ENCODE results near the gene GSTM3.
"Not testable (repeated sequence)": the region's sequence is repeated elsewhere in the genome, so short reads cannot be mapped to it uniquely, and the experiment has no call there.

Gene GSTM3

DNA sequence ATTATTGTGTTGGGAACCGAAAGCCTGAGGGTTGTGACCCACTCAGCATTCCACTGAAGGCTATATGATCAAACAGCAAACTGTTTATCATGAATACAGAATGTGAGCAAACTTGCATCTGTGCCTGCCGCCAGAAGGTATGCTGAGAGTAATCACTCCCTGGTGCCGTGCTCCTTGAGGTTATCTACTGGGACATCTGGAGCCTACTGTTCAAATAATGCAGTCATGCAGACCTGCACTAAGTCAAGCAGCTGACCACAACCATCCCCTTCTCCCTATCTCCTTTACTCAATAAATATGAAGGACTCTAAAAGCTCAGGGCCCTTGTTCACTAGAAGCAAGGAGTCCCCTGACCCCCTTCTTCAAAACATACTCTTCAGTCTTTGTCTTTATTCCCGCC, 15.3 kb downstream of the GSTM3 start:
- no peak for DNase-seq

DNA sequence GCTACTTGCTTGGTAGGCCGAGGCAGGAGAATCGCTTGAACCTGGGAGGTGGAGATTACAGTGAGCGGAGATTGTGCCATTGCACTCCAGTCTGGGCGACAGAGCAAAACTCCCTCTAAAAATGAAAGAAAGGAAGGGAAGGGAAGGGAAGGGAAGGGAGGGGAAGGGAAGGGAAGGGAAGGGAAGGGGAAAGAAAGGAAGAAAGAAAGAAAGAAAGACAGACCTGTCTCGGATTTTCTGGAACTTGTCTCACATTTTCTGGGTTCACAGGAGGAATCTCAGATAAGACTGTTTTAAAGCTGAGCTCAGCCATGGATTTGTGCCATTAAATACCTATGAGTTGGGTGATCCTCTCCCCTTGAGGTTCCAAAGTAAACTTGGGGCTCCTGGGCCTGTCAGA, 15.9 kb downstream of the GSTM3 start:
- no peak for DNase-seq

DNA sequence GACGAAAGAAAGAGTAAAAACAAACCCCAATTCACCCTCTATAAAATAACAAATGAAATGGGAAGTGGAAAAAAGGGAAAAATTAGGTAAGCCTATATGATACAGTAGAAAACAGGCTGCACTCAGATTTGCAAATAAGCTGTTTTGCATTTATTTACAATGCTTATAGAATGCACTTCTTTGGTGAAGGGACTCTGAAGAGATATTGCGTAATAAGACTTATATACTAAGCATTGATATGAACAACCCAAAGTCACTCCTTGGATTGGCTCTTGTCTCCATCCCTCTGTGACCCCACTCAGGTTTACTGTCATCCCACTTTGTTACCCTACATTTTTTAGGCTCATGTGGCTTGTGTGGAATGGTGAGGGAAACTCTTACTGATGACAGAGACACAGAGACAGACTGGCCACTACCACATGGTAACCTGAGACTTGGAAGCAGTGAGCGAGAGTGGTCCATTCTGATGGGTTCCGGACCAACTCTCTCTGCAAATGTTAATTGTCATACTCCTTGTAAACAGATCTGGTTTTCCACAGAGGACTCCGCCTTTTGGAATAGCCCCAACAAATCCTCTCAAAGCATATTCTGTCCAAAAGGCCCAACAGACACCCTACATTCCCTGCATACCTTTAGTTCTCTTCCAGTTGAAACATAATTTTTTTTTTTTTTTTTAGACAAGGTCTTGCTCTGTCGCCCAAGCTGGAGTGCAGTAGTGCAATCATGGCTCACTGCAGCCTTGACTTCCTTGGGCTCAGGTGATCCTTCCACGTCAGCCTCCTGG, 17.7 kb downstream of the GSTM3 start:
- peak; percentile 50 for DNase-seq

DNA sequence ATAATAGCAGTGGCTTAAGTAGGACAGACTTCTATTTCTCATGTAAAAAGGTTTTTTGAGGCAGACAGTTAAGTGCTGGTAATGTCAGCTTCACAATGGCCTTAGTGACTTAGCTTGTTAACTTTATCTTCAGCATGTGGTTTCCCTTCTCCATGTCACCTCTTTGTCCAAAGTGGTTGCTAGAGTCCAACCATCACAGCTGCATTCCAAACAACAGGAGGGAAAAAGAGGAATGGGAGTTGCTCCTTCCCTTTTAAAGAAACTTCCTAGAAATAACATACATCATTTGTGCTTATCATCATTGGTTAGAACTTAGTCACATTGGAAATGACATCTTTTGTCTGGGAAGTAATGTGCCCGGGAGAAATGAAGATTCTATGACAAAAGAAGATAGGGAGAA, 18.9 kb downstream of the GSTM3 start:
- DNase-seq, result no peak

DNA sequence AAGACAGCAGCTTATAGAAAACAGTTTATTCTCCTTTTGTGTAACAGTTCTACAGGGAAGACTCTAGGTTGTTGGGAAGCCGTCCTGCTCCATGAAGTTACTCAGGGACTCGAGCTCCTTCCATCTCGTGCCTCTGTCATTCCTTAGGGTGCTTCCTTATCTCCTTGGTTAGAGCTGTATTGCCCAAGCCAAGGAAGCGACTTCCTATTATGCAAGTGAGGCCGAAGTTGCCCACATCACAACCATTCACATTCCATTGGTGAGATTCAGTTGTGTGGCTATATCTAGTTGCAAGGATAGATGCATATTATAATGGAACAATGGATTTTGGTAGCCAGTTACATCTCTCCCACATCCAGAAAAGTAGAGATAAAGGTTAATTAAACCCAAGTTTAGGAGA, 19.8 kb downstream of the GSTM3 start:
- DNase-seq, result peak; percentile 35

DNA sequence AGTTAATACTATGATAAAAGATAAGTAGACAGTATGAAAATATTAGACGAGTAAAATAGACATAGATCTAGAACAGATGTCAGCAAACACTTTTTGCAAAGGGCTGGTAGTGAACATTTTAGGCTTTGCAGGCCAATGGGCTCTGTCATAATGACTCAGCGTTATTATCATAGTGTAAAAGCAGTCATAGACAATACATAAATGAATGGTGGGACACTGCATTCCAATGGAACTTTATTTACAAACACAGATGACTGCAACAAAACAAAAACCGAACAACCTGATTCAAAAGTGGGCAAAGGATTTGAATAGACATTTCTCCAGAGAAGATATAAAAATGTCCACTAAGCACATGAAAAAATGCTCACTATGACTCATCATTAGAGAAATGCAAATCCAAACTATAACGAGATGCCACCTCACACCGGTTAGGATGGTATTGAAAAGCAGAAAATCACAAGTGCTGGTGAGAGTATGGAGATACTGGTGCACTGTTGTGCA, 21.5 kb downstream of the GSTM3 start:
- peak; percentile 62 for DNase-seq

DNA sequence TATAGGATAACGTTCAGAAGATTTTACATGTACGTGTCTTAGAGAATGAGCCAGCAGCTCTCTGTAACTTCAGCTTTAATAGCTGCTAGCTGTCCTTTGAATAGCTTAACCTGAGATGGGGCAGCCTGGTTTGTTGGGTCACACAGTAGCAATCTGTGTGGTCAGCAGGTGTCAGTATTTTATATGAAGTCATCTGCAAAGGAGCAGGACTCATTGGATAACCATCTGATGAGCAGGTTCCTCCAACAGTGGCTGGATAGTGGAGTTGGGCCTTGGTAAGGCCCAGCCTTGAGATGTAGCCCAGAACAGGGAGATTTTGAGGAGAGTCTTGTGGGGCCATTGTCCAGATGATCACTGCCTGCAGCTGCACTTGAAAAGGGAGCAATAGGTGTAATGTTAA, 22.3 kb downstream of the GSTM3 start:
- DNase-seq, result peak; percentile 35

DNA sequence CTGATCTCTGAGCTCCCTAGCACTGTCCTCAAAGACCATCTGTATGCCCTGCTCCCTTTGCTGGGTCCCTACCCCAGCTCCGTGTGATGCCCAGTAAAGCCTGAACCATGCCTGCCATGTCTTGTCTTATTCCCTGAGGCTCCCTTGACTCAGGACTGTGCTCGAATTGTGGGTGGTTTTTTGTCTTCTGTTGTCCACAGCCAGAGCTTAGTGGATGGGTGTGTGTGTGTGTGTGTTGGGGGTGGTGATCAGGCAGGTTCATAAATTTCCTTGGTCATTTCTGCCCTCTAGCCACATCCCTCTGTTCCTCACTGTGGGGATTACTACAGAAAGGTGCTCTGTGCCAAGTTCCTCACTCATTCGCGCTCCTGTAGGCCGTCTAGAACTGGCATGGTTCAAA, 23.1 kb downstream of the GSTM3 start:
- no peak for DNase-seq

DNA sequence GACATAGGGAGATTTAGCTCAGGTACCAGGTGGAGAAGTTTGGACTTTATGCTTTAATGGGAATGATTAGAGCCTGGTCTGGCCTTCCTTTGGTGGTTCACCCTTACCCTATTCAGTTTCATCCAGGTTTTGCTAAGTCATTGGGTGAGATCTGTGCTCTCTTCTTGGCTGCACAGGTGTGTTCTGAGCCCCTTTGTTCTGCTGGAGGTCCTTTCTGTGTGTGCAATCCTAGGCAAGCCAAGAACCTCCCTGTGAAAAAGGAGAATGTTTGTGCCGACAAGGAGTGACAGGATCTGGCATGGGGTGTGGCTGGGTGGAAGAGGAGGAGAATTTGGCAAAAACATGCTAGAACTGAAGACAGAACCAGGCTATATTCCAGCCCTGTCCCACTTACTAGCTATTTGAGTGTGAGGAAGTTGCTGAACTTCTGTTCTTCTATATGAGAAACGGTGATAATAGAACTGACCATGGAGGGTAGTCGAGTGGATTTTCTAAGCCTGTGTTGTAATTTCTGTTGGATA, 24.2 kb downstream of the GSTM3 start:
- DNase-seq, result no peak

DNA sequence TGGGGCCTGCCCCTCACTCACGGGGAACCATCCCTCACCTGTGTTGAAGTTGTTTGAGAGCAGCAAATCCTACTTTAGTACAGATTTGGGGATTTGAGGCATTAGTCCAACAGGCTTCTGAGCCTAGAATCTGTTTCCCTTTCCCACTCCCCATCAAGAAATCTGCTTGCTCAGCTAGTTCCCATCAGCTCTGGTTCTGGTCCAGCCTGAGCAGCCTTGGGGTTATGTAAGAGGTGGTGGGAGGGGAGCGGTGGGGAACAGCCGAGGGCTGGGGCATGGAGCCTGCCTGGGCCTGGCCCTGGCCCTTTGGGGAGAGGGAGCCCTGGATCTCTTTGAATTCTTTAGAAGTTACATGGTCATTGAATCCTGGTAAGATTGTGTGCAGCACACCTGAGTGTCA, 24.7 kb downstream of the GSTM3 start:
- DNase-seq, result no peak

DNA sequence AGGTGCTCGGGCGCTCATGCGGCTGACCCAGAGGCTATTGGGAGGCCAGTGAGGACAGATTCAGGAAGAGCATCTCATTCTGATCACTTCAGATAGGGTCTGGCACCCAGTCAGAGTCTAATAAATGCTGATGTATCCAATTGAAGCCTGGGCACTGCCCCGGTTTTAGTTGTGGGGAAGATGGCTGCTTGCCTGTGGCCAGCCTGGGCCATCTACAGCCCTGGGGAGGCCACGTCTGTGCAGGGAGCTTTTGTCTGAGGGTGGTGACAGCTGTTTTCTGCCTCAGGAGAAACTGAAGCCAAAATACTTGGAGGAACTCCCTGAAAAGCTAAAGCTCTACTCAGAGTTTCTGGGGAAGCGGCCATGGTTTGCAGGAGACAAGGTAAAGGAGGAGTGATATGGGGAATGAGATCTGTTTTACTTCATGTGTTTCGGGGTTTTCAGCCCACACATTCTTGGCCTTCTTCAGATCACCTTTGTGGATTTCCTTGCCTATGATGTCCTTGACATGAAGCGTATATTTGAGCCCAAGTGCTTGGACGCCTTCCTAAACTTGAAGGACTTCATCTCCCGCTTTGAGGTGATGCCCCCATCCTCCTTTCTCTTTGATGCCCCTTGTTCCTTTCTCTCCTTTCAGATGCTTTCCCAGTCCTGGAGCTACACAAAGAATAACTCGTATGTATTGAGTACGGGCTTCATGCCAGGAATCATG, 26.0 kb downstream of the GSTM3 start:
- DNase-seq, result no peak

DNA sequence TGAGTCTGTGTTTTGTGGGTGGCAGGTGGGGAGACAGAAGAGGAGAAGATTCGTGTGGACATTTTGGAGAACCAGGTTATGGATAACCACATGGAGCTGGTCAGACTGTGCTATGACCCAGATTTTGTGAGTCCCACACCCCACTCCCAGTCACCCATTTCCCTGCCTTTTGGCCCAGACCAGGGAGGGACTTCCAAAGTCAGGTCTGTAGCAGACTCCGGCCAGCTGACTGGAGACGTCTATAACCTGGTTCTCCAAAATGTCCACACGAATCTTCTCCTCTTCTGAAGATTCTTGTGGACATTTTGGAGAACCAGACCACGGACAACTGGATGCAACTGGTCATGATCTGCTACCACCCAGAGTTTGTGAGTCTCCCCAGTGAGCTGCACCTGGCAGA, 27.2 kb downstream of the GSTM3 start:
- DNase-seq, result no peak

DNA sequence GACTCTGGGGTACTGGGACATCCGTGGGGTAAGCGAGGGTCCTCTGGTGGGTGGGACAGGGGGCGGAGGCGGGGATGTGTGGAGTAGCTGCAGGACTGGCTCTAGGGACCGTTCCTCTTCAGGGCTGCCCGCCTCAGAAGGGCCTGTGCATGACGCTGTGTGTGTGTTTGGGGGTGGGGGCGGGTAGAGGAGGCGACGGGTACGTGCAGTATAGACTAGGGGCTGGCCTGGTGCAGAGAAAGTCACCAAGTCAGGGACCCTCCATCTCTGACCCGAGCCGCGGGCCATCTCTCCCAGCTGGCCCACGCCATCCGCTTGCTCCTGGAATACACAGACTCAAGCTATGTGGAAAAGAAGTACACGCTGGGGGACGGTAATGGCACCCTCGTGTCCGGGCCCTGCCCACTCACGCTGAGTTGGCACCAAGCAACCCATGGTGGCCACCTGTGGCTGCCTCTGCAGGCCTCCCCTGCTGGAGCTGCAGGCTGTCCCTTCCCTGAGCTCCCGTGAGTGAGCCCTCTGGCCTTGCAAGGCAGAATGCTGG, 28.4 kb downstream of the GSTM3 start:
- DNase-seq, result peak; percentile 0

DNA sequence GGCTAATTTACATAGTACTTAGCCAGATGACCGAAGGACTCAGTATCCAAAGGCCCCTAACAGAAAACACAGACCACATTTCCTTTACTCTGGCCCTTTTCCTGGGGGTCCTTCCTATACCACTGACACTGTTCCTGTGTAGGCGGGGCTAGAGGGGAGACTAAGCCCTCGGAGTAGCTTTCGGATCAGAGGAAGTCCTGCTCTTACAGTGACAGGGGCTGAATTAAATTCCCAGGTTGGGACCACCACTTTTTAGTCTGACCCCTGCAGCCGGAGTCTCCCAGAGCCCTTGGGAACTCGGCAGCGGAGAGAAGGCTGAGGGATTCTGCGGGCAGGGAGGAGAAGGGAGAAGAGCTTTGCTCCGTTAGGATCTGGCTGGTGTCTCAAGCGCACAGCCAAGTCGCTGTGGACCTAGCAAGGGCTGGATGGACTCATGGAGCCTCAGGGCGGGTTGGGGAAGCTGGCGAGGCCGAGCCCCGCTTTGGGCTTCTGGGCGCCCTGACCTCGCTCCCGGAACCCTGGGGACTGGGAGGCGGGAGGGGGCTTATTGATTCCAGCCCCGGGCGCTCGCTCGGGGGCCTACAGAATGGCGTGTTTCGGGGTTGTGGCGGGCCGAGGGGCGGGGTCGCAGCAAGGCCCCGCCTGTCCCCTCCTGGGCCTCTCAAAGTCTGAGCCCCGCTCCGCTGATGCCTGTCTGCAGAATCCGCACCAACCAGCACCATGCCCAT, 29.1 kb downstream of the GSTM3 start, which contains the start of gene GSTM5:
GSTM5 (plus strand) TSS at position 659 of the 728 bp plus-strand sequence; CDS start at position 721, 62 bp downstream.
- peak; percentile 0 for DNase-seq

DNA sequence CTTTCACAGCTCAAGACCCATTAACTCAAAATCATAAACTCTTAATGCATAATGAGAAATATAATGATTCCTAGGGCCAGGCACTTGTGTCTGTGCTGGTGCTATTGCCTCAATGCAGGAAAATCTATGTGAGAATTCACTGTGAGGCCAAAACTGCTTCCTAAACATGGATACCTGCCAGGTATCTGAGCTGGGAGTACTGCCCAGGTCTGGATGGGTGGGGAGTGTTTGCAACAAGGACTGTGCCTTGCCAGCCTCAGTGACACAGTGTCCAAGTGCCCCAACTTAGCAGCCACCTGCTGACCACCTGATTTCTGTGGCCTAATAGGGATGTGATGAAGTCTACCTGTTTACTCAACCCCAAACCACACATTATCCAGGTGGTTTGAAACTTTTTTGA, 31.0 kb downstream of the GSTM3 start:
- not testable (repeated sequence) for DNase-seq

DNA sequence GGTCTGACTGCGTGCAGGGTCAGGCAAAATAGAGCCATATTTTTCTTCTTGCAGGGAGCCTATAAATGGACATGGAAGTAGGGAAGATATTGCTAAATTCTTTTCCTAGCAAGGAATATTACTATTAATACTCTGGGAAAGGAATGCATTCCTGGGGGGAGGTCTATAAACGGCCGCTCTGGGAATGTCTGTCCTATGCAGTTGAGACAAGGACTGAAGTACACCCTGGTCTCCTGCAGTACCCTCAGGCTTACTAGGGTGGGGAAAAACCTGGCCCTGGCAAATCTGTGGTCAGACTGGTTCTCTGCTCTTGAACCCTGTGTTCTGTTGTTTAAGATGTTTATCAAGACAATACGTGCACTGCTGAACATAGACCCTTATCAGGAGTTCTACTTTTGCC, 31.9 kb downstream of the GSTM3 start:
- not testable (repeated sequence) for DNase-seq

DNA sequence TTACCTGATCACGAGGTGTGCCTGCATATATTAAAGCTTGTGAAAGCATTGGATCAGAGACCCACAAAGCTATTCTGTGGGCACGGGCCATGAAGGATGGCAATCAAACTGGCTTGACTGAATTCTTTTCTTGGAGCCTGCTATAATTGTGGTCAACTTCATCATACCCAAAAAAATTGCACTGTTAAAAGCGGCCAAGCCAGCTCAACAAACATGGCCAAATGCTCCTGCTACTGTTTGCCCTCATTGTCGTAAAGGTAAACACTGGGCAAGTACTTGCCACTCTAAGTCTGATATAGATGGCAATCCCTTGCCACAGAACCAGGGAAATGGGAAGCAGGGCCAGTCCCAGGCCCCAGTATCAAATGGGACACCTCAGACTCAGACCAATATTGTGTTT, 35.4 kb downstream of the GSTM3 start:
- no peak for DNase-seq

DNA sequence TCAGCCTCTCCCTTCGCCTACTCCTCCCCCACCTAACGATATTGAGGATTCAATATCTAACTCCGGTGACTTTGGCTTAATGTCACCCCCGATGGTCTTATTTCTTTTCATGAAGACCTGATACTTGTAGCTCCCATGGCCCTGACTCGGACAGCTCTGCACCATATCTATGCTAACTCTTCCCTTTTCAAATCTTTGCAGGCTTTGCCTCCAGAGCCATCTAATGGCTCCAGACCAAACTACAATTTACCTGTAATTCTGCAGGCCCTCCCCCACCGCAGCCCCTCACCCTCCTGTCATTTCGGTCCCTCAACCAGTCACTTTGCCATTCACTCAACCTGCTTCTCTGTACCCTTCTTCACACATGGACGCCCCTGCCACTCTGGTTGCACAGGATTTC, 36.7 kb downstream of the GSTM3 start:
- DNase-seq, result no peak

DNA sequence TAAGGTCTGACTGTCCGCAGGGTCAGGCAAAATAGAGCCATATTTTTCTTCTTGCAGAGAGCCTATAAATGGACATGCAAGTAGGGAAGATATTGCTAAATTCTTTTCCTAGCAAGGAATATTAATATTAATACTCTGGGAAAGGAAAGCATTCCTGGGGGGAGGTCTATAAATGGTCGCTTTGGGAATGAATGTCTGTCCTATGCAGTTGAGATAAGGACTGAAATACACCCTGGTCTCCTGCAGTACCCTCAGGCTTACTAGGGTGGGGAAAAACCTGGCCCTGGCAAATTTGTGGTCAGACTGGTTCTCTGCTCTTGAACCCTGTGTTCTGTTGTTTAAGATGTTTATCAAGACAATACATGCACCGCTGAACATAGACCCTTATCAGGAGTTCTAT, 37.9 kb downstream of the GSTM3 start:
- not testable (repeated sequence) for DNase-seq

DNA sequence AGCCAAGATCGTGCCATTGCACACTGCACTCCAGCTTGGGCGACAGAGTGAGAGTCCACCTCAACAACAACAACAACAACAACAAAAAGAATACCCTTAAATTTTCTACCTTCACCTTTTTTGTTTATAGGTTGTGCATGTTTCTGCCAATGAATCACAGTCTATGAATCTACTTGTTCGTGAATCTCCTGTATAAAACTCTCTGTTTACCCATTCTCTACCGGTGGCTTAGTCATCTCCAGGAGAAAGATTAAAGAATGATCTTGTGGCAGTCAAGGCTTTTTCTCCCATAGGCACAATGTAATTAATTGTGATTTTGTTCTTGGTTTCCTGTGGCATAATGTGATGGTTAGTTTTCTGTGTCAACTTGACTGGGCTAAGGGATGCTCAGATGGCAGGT, 43.0 kb downstream of the GSTM3 start:
- not testable (repeated sequence) for DNase-seq

DNA sequence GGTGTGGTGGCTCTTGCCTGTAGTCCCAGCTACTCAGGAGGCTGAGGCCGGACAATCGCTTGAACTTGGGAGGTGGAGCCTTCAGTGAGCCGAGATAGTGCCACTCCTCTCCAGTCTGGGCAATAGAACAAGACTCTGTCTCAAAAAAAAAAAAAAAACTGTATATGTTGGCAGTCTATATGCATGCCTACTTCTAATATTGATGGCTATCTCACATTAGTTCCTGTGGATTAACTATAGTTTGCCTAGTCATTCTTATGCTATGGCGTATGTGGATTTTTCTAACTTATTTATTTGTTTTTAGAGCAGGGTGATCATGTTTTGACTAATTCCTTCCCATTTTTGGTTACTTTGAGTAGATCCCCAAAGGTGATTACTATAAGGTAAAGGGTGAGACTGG, 43.8 kb downstream of the GSTM3 start:
- no peak for DNase-seq

DNA sequence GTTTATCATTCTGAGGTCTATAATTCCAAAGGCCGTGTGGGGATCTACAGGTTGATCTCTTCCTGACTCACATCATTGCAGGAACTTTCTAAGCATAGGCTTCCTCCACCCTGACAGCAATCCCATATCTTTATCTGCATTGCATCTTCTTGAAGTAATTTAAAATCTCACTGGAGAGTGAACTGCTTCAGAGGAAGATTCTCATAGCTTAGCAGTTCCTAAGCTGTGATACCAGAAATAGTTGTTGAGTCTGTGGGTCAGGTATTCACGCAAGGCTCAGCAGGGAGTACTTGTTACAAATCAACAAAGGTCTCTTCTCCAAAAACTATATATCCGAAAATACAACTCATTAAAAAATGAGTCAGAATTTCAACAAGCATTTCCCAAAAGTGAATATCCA, 45.7 kb downstream of the GSTM3 start:
- not testable (repeated sequence) for DNase-seq

DNA sequence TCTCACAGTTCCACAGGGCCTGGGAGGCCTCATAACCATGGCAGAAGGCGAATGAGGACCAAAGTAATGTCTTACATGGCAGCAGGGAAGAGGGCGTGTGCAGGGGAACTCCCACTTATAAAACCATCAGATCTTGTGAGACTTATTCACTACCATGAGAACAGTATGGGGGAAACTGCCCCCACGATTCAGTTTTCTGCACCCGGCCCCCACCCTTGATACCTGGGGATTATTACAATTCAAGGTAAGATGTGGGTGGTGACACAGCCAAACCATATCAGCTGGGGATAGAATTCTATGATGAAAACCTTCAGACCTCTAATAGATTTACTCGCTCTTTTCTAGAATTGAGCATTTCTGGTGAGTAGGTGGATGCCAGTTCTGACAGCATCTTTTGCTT, 46.4 kb downstream of the GSTM3 start:
- DNase-seq, result not testable (repeated sequence)
